HepG2 (cell line): ENCODE data around the gene PHF23. TPM values are rescaled to one million over a fixed set of nuclear protein-coding genes. Genes with fewer than 3 reads are reported as not detected.

Experiments
- ATF4 ChIP-seq, 2 experiments: fragments of 450-650 bp in 1 of 2; sonication (generic) in 1 of 2; formaldehyde crosslinking; IDR thresholded peaks; 2 replicates each; pipeline versions ENCODE4 v1.5.0 to v1.8.0; 2020 to 2022; ENCODE audit warnings: mild to moderate bottlenecking in 1 of 2, missing genetic modification reagents in 1 of 2
- CBX1 ChIP-seq: IDR thresholded peaks from one replicate; pipeline ENCODE4 v1.6.1; 2016; ENCODE audit warnings: antibody characterized with exemption, low read depth
- EHMT2 ChIP-seq: fragments of 200-600 bp; sonication (generic); IDR thresholded peaks from 2 replicates; pipeline ENCODE4 v1.7.0; 2017; ENCODE audit warnings: antibody characterized with exemption, low read depth, low read length, borderline replicate concordance
- FOXJ3 ChIP-seq: sonication (generic); formaldehyde crosslinking; IDR thresholded peaks from 2 replicates; pipeline ENCODE4 v1.4.0; 2020; ENCODE audit warnings: missing genetic modification reagents, mild to moderate bottlenecking, borderline replicate concordance
- LRRFIP1 ChIP-seq: sonication (generic); formaldehyde crosslinking; conservative IDR thresholded peaks from 2 replicates; pipeline ENCODE4 v1.4.0; 2020; ENCODE audit warnings: missing genetic modification reagents
- MIER3 ChIP-seq: IDR thresholded peaks from 2 replicates; pipeline ENCODE4 v1.6.1; 2016; ENCODE audit warnings: missing compliant biosample characterization, borderline replicate concordance
- NR2F6 ChIP-seq, 2 experiments: IDR thresholded peaks; 2 replicates each; pipeline ENCODE4 v1.6.1; 2016; ENCODE audit warnings: antibody characterized with exemption in 1 of 2, mild to moderate bottlenecking in 1 of 2
- SAP130 ChIP-seq: IDR thresholded peaks from 2 replicates; pipeline ENCODE4 v1.6.1; 2016; ENCODE audit warnings: low read depth
- ZIK1 ChIP-seq: sonication (generic); formaldehyde crosslinking; IDR thresholded peaks from 2 replicates; pipeline ENCODE4 v1.5.0; 2020; ENCODE audit warnings: mild to moderate bottlenecking, low read depth, missing genetic modification reagents, borderline replicate concordance
- ZMYM3 ChIP-seq: sonication (generic); formaldehyde crosslinking; IDR thresholded peaks from 2 replicates; pipeline ENCODE4 v1.5.1; 2020; ENCODE audit warnings: mild to moderate bottlenecking, missing genetic modification reagents
- ZNF558 ChIP-seq: sonication (generic); formaldehyde crosslinking; IDR thresholded peaks from 2 replicates; pipeline ENCODE4 v1.9.0; 2022; ENCODE audit warnings: mild to moderate bottlenecking, missing genetic modification reagents, borderline replicate concordance
- polyA plus RNA-seq, 8 experiments: library from polyadenylated mRNA; depleted of rRNA in 3 of 8; stranded (reverse) in 7 of 8; unstranded in 1 of 8; fragments of >200 nt; fragmentation: Illumina TruSeq in 4 of 8; extraction: Trizol in 4 of 8; gene quantifications; 2 replicates each; pipeline versions ENCODE4 v1.2.1 to v1.2.3, GENCODE V29; 2011 to 2016; ENCODE audit warnings: low read depth in 4 of 8, missing spikeins in 1 of 8, mixed read lengths in 1 of 8; ENCODE audit not compliant: insufficient read depth in 1 of 8
- total RNA-seq, 5 experiments: library from RNA; depleted of rRNA; stranded (reverse); fragments of >200 nt; fragmentation: Illumina TruSeq; extraction: Trizol; gene quantifications; 2 replicates each; pipeline ENCODE4 v1.2.3, GENCODE V29; 2016; ENCODE audit warnings: low read depth in 1 of 5
- TF ChIP-seq, protein P1 (sequence below): sonication (generic); formaldehyde crosslinking; IDR thresholded peaks from 2 replicates; pipeline ENCODE4 v1.4.0; 2020; ENCODE audit warnings: missing genetic modification reagents, borderline replicate concordance
- TF ChIP-seq, protein P2 (sequence below): sonication (generic); formaldehyde crosslinking; IDR thresholded peaks from 2 replicates; pipeline ENCODE4 v1.4.0; 2020; ENCODE audit warnings: missing genetic modification reagents

PHF23 gene
- total and polyA plus RNA-seq, 2 of the 13 experiments (the other 11 are each of a cell fraction or from before 2014, with no cell fraction given): 27.6 to 33.2 TPM

DNA sequence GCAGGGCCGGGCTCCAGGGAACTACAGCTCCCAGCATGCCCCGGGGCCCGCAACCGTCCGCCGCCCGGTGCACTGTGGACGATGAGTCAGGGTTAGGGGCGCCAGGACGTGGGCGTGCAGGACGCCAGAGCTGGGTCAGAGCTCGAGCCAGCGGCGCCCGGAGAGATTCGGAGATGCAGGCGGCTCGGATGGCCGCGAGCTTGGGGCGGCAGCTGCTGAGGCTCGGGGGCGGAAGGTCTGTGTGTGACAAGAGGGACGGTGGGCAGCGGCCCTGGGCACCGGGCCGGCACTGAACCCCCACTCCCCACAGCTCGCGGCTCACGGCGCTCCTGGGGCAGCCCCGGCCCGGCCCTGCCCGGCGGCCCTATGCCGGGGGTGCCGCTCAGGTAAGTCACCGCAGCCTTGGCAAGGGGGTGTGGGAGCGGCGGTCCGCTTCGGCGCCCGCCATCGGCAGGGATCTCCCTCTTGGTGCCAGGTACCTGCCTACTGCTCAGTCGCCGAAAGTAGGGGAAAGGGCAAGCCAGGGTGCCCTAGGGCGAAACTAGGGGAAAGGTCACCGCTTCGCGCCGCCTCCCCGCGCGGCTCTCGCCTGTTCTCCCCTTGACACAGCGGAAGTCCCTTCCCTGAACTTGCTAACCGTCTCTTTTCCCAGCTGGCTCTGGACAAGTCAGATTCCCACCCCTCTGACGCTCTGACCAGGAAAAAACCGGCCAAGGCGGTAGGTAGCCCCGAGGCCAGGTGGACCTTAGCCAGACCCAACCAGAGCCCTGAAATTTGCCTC, 19.3 kb downstream of the PHF23 start, which contains the start of the genes ACADVL and DLG4 (continued):
- TF ChIP-seq, protein P1, sequence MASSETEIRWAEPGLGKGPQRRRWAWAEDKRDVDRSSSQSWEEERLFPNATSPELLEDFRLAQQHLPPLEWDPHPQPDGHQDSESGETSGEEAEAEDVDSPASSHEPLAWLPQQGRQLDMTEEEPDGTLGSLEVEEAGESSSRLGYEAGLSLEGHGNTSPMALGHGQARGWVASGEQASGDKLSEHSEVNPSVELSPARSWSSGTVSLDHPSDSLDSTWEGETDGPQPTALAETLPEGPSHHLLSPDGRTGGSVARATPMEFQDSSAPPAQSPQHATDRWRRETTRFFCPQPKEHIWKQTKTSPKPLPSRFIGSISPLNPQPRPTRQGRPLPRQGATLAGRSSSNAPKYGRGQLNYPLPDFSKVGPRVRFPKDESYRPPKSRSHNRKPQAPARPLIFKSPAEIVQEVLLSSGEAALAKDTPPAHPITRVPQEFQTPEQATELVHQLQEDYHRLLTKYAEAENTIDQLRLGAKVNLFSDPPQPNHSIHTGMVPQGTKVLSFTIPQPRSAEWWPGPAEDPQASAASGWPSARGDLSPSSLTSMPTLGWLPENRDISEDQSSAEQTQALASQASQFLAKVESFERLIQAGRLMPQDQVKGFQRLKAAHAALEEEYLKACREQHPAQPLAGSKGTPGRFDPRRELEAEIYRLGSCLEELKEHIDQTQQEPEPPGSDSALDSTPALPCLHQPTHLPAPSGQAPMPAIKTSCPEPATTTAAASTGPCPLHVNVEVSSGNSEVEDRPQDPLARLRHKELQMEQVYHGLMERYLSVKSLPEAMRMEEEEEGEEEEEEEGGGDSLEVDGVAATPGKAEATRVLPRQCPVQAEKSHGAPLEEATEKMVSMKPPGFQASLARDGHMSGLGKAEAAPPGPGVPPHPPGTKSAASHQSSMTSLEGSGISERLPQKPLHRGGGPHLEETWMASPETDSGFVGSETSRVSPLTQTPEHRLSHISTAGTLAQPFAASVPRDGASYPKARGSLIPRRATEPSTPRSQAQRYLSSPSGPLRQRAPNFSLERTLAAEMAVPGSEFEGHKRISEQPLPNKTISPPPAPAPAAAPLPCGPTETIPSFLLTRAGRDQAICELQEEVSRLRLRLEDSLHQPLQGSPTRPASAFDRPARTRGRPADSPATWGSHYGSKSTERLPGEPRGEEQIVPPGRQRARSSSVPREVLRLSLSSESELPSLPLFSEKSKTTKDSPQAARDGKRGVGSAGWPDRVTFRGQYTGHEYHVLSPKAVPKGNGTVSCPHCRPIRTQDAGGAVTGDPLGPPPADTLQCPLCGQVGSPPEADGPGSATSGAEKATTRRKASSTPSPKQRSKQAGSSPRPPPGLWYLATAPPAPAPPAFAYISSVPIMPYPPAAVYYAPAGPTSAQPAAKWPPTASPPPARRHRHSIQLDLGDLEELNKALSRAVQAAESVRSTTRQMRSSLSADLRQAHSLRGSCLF (CRISPR knock-in tag): no peak
- TF ChIP-seq ATF4 (CRISPR knock-in tag; IDR thresholded peaks at IDR 0.05) (peak in 1 of 2 experiments; percentile 73; a peak in 2 of 4 replicates), SAP130 (CRISPR knock-in tag) (peak; percentile 86), LRRFIP1 (CRISPR knock-in tag) (no peak), NR2F6 (IDR thresholded peaks at IDR 0.05) (0 out of 2 replicates have a peak, but pooled peaks have one; percentile 27), NR2F6 (CRISPR knock-in tag; IDR thresholded peaks at IDR 0.05) (peak; percentile 56; the same call in 1 of the 2 replicates), CBX1 (no peak), ZMYM3 (CRISPR knock-in tag) (0 out of 2 replicates have a peak, but pooled peaks have one; percentile 1), ZIK1 (CRISPR knock-in tag) (peak; percentile 66; the same call in 1 of the 2 replicates), MIER3 (CRISPR knock-in tag) (no peak; the same call in 1 of the 2 replicates), FOXJ3 (CRISPR knock-in tag) (no peak), EHMT2 (no peak), ZNF558 (CRISPR knock-in tag) (no peak; the same call in 1 of the 2 replicates)
- TF ChIP-seq, protein P2, sequence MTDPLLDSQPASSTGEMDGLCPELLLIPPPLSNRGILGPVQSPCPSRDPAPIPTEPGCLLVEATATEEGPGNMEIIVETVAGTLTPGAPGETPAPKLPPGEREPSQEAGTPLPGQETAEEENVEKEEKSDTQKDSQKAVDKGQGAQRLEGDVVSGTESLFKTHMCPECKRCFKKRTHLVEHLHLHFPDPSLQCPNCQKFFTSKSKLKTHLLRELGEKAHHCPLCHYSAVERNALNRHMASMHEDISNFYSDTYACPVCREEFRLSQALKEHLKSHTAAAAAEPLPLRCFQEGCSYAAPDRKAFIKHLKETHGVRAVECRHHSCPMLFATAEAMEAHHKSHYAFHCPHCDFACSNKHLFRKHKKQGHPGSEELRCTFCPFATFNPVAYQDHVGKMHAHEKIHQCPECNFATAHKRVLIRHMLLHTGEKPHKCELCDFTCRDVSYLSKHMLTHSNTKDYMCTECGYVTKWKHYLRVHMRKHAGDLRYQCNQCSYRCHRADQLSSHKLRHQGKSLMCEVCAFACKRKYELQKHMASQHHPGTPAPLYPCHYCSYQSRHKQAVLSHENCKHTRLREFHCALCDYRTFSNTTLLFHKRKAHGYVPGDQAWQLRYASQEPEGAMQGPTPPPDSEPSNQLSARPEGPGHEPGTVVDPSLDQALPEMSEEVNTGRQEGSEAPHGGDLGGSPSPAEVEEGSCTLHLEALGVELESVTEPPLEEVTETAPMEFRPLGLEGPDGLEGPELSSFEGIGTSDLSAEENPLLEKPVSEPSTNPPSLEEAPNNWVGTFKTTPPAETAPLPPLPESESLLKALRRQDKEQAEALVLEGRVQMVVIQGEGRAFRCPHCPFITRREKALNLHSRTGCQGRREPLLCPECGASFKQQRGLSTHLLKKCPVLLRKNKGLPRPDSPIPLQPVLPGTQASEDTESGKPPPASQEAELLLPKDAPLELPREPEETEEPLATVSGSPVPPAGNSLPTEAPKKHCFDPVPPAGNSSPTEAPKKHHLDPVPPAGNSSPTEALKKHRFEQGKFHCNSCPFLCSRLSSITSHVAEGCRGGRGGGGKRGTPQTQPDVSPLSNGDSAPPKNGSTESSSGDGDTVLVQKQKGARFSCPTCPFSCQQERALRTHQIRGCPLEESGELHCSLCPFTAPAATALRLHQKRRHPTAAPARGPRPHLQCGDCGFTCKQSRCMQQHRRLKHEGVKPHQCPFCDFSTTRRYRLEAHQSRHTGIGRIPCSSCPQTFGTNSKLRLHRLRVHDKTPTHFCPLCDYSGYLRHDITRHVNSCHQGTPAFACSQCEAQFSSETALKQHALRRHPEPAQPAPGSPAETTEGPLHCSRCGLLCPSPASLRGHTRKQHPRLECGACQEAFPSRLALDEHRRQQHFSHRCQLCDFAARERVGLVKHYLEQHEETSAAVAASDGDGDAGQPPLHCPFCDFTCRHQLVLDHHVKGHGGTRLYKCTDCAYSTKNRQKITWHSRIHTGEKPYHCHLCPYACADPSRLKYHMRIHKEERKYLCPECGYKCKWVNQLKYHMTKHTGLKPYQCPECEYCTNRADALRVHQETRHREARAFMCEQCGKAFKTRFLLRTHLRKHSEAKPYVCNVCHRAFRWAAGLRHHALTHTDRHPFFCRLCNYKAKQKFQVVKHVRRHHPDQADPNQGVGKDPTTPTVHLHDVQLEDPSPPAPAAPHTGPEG: no peak; the same call in 1 of the 2 replicates
